Fibroblast of the conjunctiva (primary cell): ENCODE measurements around the gene TNFSF11.
"Not testable (repeated sequence)": the region's sequence is repeated elsewhere in the genome, so short reads cannot be mapped to it uniquely, and the experiment has no call there.

Experiments
- DNase-seq: peaks from one replicate; pipeline ENCODE4 v3.0.0-alpha.2; 2010; ENCODE audit warnings: low read depth

TNFSF11 gene, protein sequence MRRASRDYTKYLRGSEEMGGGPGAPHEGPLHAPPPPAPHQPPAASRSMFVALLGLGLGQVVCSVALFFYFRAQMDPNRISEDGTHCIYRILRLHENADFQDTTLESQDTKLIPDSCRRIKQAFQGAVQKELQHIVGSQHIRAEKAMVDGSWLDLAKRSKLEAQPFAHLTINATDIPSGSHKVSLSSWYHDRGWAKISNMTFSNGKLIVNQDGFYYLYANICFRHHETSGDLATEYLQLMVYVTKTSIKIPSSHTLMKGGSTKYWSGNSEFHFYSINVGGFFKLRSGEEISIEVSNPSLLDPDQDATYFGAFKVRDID

DNA sequence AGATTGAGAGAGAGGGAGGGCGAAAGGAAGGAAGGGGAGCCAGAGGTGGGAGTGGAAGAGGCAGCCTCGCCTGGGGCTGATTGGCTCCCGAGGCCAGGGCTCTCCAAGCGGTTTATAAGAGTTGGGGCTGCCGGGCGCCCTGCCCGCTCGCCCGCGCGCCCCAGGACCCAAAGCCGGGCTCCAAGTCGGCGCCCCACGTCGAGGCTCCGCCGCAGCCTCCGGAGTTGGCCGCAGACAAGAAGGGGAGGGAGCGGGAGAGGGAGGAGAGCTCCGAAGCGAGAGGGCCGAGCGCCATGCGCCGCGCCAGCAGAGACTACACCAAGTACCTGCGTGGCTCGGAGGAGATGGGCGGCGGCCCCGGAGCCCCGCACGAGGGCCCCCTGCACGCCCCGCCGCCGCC lies at the start of gene TNFSF11:
TNFSF11 (plus strand) TSS at position 142 of the 400 bp plus-strand sequence; CDS start at position 294, 152 bp downstream.
- no peak for DNase-seq

DNA sequence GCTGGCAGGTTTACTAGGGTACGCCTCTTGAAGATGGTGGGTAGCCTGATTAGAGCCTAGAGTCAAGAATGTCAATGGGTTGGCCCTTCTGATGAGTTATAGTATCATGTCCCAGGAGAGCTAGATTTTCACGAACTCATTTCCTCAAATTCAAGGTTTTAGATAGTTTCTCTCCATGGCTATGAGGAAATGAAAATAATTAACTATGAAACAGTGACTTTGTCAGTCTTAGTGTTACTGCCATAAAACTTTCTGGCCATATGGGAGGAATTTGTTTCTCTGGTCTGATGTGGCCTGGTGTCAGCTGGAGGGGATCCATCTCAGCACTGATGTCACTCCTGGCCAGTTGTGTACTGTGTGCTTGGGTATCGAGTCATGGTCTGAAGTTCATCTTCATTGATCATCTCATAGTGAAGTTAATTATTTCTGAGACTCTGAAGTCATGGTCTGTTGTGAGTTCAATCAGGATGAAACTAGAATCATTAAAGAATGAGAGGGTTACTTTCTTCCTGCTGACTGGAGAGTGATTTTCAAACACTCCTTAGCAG lies 49.4 kb upstream of the TNFSF11 start:
- DNase-seq: no peak

DNA sequence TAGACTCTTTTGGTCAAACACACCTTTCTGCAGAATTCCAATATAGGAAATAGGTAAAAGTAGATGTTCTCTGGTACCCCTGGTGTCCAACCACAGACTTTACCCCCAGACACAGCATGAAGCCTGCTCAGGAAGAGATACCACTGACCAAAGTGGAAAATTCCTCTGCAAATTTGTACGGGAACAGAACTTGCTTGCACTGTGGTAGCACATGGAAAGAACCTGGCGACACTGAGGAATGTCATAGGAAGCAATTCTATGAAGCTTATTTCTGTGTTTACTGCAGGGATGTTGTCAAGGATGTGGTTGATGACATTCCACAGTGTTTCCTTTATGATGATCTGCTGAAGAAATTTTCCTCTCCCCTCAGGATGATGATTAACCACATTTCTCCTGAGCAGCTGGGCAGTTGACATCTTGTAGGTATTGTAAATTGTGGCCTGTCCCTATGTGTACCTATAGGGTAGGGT lies 48.9 kb upstream of the TNFSF11 start:
- peak; percentile 14 for DNase-seq

DNA sequence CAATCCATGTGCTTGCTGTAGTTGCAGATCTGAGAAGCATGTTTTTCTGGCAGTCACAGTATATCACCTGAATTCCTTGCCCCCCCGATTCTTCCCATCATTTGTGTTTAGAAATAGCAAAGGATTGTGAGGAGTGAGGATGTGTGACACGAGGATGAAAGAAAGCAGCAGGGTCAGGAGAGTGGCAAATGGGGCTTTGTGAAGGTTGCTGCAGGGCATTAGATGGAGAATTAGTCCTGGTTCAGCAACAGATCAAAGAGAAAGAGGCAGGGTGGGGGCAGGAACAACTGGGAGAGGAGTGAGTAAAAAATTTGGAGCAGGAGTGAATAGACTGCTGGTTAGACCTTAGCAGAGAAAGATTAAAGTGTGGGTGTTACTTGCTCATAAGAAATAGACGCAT lies 47.7 kb upstream of the TNFSF11 start:
- no peak for DNase-seq

DNA sequence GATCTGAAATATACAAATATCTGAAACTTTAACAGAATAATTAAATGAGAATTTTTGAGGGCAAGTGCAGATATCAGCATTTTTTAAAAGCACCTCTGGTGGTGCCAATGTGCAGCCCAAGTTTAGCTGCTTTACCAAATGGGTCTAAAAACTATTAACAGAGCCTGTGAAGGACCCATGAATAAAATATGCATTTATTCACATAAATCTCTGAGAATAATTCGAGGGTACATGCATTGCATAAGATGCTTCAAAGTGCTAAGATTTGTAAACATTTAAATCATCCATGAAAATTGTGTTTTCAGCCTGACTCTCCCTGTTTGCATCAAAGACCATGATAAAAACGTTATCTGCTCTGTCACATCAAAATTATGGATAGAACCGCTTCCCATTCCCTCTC lies 47.1 kb upstream of the TNFSF11 start:
- no peak for DNase-seq

DNA sequence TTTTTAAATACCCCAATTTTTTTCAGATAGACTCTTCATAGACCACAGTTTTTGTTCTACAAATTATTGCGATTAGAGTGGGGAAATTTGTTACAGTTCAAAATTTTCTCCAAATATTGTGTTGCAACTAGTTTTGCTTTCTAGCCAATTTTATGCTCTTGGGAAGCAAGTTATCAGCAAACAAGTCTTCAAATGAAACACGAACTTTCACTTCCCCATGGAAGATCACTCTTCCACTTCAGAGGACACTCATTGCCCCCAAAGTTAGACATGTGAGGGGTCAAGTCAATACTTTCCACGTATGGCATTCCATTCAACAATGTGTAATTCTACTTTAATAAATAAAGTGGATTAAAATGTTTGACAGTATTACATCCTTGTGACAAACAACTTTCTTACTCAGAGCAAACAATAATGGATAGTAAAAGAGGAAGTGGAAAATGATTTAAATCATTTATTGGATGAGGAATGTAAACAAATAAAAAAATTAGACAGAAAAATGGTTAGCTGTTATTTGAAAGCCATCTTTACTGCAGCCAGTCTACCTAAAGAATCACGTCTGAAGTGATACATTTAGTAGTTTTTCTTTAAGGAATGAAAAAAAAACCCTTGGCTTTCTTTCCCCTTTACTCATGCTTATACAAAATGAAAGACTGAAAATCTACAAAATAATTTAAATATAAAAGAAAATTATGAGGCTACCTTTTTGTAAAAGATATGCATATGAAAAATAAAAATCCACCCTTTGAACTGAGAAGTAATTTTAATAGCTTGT lies 41.2 kb upstream of the TNFSF11 start:
- DNase-seq: no peak

DNA sequence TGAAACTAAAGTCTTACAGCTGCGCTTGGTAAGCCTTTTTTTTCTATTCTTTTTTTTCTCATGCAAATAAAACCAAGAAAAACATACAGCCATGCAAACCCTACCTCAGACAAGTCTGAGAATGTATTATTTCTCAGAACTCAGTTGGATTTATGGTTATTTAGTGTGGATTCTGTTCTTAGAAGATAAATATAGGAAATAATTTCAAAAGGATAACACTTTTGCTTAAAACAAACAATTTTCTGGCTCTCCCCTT lies 40.7 kb upstream of the TNFSF11 start:
- no peak for DNase-seq

DNA sequence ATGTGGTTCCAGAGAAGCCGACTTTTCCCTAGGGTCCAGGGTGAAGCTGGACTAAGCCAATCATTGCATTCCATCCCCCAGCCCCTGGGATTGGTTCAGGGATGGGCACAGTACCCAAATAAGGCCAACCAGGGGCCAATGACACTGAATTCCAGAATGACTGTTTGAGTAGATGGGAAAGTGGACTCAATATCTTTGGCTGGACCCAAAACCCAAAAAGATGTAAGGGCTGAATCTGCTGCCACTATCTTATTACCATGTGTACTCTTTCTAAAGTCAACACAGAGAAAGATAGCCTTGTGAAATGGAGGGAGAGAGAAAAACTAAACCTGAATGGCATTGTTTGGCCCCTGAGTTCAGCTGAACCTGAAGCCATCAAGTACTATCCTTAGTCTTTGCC lies 39.2 kb upstream of the TNFSF11 start:
- DNase-seq: no peak

DNA sequence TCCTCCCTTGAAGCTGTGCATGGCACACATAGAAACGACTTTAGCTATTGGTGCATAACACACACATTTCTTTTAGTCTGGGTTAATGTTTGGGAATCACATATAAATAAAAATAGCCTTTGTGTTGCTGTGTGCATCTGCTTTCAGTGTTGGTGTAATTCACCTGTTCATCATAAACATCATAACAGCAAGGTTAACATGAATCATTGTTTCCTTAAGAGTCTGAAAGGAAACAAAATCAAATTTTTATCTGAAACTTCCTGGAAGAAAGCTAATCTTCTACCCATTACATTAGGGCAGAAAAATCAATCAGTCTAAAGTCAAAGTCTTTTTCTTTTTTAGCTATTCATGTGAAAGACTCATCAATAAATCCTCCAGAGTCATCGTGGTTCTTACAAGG lies 35.0 kb upstream of the TNFSF11 start:
- no peak for DNase-seq

DNA sequence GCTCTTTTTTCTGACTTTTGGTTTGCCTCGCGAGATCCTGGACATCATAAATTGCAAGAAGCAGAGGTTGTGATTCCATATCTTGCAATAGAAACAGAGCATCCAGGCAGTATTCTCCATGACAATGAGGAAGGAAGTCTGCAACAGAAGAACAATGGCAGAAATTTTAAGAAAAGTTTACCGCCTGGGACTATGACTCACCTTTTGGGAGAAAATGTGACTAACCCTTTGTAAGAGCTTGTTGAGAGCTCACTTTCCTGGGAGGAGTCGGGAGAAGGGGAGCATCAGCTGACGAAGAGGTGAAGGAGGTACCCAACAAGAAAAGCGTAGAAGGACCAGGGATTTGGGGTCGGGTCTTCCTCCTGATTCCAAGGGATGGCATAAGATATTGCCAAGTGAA lies 34.3 kb upstream of the TNFSF11 start:
- no peak for DNase-seq

DNA sequence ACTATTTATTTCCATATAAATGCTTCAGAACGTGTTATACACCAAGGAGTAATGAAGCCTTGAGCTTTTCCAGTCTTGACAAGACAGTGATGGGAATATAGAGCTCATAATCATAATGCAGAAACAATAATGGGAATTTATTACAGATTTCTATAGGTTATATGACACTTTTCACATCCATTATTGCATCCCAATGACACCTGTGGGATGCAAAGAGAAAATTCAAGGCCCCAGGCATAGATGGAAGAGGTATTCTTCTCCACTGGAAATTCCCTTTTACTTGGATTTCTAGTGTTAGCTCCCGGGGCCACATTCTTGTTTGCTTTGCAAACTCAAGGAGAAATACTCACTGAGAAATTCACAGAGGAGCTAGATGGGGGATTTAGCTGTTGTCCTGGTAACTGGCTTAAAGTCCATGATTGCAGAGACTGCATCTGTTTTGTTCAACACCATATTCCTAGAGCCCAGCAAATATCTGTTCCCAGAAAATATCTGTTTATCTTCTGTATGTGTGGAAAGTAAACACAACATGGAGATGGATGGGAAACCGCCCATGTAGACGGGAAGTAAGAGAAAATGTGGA lies 30.6 kb upstream of the TNFSF11 start:
- no peak for DNase-seq

DNA sequence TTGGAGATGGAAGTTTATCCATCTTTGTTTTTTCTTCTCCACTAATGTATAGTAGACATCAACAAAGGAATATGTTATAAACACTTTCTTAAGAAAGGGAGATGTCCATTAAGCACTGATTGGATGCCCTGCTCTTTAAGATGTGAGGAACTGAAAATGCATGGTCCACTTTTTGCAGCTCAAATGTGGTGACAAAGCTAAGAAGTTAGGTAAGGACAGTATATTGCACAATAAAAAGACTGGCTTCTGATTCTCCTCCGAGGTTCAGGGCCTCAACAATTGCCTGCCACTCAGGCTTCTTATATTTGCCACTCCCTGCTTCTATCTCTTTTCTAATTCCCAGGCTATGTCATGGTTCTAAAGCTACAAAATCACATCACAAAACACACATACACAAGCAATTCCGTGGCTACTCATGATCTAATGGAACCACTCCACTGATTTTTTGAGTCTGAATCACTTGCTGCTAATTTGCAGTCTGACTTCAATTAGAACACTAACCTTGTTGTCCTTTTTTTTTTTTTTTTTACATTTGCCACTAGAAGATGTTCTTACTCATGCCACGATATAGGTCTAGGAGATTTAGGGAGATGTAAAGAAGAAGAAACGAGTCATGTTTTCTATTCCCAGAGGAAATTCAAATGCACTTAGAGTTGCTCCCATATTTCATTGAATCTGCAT lies 29.6 kb upstream of the TNFSF11 start:
- peak; percentile 3 for DNase-seq

DNA sequence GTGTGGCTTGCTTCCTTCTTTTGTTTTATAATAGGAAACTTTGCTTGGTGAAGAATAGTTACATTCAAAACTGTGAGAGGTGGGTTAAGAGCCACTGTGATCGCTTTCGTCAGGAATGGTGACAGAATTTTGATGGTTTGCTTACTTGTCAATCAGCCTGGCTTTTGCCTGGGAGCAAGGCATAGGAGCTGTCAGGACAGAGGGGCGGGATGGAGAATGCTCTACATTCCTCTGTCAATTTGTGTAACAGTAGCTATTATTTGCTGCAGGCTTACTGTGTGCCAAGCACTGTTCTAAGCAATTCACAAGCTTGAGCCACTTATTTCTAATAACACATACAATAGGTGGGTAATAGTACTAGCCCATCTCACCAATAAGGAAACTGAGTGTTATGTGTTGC lies 28.1 kb upstream of the TNFSF11 start:
- DNase-seq: no peak

DNA sequence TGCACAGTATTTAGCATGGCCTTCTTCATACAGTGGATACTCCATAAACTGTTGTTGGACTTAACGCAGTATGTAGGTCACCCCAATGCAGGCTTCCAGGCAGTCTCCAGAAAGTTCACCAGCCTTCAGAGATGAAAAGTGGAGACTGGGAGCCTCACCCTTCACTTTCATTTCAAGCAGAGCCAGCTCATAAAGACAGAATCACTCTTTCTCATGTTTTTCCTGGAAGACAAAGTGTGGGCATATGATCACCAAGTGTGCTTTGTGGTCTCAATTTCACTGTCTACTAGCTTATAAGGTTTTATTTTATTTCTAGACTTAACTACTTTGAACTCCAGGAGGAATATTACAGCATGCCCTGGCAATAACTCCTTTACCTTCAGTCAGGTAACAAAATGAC lies 26.3 kb upstream of the TNFSF11 start:
- no peak for DNase-seq

DNA sequence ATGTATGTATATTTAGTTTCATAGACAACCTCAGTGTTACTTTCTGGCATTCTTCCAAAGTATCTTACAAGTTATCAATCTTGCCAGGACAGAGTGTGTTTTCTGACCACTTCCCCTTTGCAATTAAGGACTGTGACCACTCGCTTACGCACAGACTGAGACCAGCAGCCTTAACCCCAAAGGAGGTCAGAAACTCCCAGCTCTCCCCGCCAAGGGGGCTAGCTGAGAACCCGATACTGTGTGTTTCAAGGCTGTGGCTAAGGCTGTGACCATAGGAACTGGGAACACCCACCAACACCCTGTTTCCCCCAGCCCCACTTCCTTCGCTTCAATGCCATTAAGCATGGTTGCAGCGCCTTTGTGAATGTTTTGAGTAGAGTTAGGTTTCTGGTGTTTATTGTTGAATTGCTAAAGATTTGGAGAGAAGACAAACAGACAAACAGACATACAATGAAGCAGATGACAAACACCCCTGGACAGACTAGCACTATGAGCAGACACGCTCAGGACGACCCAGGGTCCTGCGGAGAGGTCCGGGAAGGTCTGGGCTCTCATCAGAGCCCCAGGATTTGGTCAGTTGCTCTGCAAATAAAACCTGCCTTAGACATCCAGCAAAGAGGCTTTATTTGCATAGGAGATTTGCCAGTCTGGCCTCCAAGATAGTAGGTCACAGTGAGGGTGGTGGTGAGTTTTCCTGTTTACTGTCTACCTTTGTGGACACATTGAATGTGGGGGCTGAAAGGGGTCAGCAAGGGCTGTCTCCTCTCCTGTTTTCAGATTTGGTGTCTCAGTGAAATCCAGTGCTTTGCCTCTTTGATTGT lies 25.0 kb upstream of the TNFSF11 start:
- no peak for DNase-seq

DNA sequence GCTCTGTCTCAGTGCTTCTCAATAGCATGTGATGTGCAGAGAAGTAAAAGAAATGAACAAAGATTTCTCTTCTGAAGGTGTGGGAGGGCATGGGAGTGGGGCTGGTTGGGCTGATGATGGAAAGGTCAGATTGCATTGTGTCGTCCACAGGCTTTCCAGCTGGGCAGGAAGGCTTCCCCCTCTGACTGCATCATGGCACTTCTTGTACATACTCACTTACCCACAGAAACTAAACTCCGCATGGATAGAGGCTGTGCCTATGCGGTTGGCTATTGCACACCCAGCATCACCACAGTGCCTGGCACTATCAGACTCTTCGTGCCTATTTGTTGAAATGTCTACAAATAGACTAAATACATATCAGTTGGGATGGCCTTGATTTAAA lies 24.4 kb upstream of the TNFSF11 start:
- DNase-seq: no peak

DNA sequence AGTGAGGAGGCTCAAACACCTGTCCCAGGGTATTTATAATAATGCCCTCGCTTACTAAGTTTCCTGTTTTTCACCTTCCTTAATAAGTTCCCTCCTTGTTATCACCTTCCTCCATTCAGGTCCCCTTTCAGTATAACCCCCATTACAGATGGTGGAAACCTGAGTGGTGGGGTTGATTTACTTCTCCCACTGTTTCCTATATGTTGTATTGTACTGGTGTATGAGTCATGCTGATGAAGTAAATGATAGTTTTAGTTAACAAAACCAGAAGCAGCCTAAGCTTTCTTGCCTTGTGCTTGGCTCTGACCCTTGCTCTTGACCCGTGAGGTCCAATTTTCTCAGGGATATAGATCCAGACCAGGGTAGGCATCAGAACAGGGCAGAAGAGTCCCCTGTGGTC lies 22.3 kb upstream of the TNFSF11 start:
- DNase-seq: no peak

DNA sequence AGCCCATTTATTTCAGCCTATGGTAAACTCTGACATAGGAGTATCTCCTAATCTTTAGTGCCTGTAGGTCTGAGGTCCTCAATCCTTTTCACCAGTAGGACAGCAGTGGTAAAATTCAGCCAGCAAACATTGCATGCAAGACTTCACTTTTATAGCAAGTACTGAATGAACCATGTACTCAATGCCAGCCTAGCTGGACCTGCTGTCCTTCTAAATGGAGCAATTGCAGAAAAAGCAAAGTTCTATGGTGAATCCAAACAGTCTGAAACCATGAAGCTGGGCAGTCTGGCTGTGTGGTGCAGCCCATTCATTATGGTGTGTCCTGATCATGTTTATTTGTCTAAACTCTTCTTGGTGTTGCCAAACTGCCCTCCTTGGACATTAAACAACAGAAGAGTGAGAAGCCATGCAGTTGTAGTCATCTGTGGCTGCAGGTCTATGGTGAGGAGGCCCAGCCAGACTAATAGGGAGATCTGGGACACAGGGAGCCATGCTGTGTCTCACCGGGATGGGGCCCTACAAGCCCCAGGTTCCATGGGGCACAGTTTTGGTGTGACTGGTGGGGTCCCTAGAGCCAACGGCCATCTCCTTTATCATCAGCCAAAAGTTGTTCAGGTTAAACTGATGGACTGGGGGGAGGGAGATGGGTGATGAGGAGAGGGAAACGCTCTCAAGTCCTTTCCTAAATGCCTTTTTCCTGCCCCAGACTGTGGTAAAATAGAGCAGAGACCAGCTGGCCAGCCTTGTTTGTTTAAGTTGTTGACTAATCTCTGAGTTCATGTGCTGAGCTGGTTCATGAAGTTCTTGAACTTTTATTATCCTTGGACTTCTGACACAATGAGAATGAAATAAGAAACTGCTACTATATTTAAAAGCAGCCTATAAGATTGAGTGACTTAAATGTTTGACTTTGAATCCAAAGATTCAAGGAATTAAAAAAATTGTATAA lies 20.6 kb upstream of the TNFSF11 start:
- peak; percentile 46 for DNase-seq

DNA sequence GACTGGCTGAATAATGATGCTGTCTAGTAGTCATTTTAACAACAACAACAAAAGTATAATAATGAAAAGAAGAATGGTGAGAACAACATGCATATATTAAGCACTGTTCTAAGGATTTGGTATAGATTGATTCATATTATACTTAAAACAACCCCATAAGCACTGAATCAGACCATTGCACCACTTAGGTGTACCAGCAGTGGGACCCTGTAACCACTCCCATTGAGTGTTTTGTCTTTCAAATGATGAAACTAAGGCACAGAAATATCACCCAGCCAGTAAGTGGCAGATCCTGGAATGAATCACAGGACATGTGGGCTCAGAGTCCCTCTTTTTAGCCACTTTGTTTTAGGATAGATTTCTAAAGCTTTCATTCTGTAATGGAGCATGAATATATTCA lies 14.9 kb upstream of the TNFSF11 start:
- no peak for DNase-seq

DNA sequence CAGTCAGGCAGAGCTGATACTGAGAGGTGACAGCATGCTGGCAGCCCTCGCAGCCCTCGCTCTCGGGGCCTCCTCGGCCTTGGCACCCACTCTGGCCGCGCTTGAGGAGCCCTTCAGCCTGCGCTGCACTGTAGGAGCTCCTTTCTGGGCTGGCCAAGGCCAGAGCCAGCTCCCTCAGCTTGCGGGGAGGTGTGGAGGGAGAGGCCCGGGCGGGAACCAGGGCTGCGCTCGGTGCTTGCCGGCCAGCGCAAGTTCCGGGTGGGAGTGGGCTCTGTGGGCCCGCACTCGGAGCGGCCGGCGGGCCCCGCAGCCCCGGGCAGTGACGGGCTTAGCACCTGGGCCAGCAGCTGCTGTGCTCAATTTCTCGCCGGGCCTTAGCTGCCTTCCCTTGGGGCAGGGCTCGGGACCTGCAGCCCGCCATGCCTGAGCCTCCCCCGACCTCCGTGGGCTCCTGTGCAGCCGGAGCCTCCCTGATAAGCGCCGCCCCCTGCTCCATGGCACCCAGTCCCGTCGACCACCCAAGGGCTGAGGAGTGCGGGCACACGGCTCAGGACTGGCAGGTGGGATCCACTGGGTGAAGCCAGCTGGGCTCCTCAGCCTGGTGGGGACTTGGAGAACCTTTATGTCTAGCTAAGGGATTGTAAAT lies 14.3 kb upstream of the TNFSF11 start:
- DNase-seq: not testable (repeated sequence)
